ENCODE results near the gene GSDMA.

- no peak for TF ChIP-seq CTCF (IDR thresholded peaks at IDR 0.05)
- TF ChIP-seq POLR2A (IDR thresholded peaks at IDR 0.05): no peak
Measured at GRCh38 chr17:39953471-39953888, 9.3 kb upstream of the GSDMA start.
